Smooth muscle cell (in vitro differentiated cells): ENCODE data around the gene TGM3. TPM values are rescaled to one million over a fixed set of nuclear protein-coding genes. Genes with fewer than 3 reads are reported as not detected.

Source experiments
- DNase-seq: peaks from one replicate; lab custom pipeline; 2025; ENCODE audit not compliant: unreplicated experiment; lab: John Stamatoyannopoulos, UW
- H2AFZ ChIP-seq: fragments of 200-600 bp; sonication (generic); 2 replicates; pipeline ENCODE4 v1.6.0; 2016; ENCODE audit warnings: antibody characterized with exemption, low read depth, mild to moderate bottlenecking
- H3F3A ChIP-seq: fragments of 200-600 bp; sonication (generic); 2 replicates; pipeline ENCODE4 v1.6.0; 2017; ENCODE audit warnings: antibody characterized with exemption, low read depth
- H3K27ac ChIP-seq: fragments of 200-600 bp; sonication (generic); 2 replicates; pipeline ENCODE4 v1.5.1; 2016; ENCODE audit warnings: low read depth, mild to moderate bottlenecking
- H3K27me3 ChIP-seq: fragments of 200-600 bp; sonication (generic); 2 replicates; pipeline ENCODE4 v1.6.1; 2016; ENCODE audit warnings: low read depth, mild to moderate bottlenecking
- H3K36me3 ChIP-seq: fragments of 200-600 bp; sonication (generic); 2 replicates; pipeline ENCODE4 v1.5.1; 2016; ENCODE audit warnings: low read depth
- H3K4me1 ChIP-seq: fragments of 200-600 bp; sonication (generic); 2 replicates; pipeline ENCODE4 v1.5.1; 2016; ENCODE audit warnings: low read depth
- H3K4me2 ChIP-seq: fragments of 200-600 bp; sonication (generic); 2 replicates; pipeline ENCODE4 v1.6.0; 2016; ENCODE audit warnings: mild to moderate bottlenecking
- H3K4me3 ChIP-seq: fragments of 200-600 bp; sonication (generic); 2 replicates; pipeline ENCODE4 v1.5.1; 2016; ENCODE audit warnings: mild to moderate bottlenecking
- H3K79me2 ChIP-seq: fragments of 200-600 bp; sonication (generic); 2 replicates; pipeline ENCODE4 v1.6.0; 2016; ENCODE audit warnings: low read depth, mild to moderate bottlenecking
- H3K9ac ChIP-seq: fragments of 200-600 bp; sonication (generic); 2 replicates; pipeline ENCODE4 v1.6.0; 2016; ENCODE audit warnings: low read depth
- H3K9me3 ChIP-seq: fragments of 200-600 bp; sonication (generic); replicated peaks from 2 replicates; pipeline ENCODE4 v1.5.1; 2016; ENCODE audit warnings: low read depth
- H4K20me1 ChIP-seq: fragments of 200-600 bp; sonication (generic); 2 replicates; pipeline ENCODE4 v1.6.0; 2016; ENCODE audit warnings: low read depth
- CTCF ChIP-seq: fragments of 200-600 bp; sonication (generic); IDR thresholded peaks from 2 replicates; pipeline ENCODE4 v1.5.1; 2017; ENCODE audit warnings: borderline replicate concordance, mild to moderate bottlenecking, antibody characterized with exemption; ENCODE audit not compliant: insufficient read depth, poor library complexity, severe bottlenecking
- WGBS: methylation state at CpG from one replicate; pipeline ENCODE4 v1.1.7; 2016; ENCODE audit warnings: low lambda C conversion rate; 5-methylcytosine and 5-hydroxymethylcytosine counted together
- polyA plus RNA-seq: library from polyadenylated mRNA; unstranded; fragments of >200 nt; fragmentation: Nextera tagmentation; extraction: Ambion mirVana; gene quantifications from 2 replicates; pipeline ENCODE4 v1.2.1, GENCODE V29; 2016
- total RNA-seq: library from RNA; depleted of rRNA; stranded (reverse); fragments of >200 nt; gene quantifications from 2 replicates; pipeline ENCODE4 v1.2.3, GENCODE V29; 2014

The TGM3 gene
- total and polyA plus RNA-seq, 2 experiments from 2014 or later, result 0.43 to 0.54 TPM

- Histone ChIP-seq H3K36me3 (no peaks in the 10 kb centered on the region), H3K27me3 (no peaks in the 10 kb centered on the region), H3K27ac (peak overlapping the region; percentile 91), H2AFZ (no peak overlapping the region), H3K79me2 (no peaks in the 10 kb centered on the region), H4K20me1 (no peaks in the 10 kb centered on the region), H3K9me3 (no peaks in the 10 kb centered on the region), H3K9ac (no peak overlapping the region), H3K4me2 (peak overlapping the region; percentile 28), H3F3A (peaks cover 14% of the 10 kb centered on the region), H3K4me1 (peaks cover 3% of the 10 kb centered on the region), H3K4me3 (no peak overlapping the region)
- whole genome bisulfite sequencing, result 13% methylated on average over 5 of the region's 5 CpGs
- no peak for DNase-seq
- no peak for TF ChIP-seq CTCF
Observed at GRCh38 chr20:2385026-2385425, 89.2 kb downstream of the TGM3 start.

GRCh38 chr20:2385496-2385895 lies 89.7 kb downstream of the TGM3 start:
- peak overlapping the region; percentile 28 for H3K4me2 ChIP-seq
- H3K9me3 ChIP-seq, result no peaks in the 10 kb centered on the region
- H2AFZ ChIP-seq, result no peak overlapping the region
- H3K79me2 ChIP-seq, result no peaks in the 10 kb centered on the region
- DNase-seq, result no peak
- no peak overlapping the region for H3K4me3 ChIP-seq
- H3K4me1 ChIP-seq, result peaks cover 3% of the 10 kb centered on the region
- H3F3A ChIP-seq, result peaks cover 14% of the 10 kb centered on the region
- H3K27ac ChIP-seq, result peak overlapping the region; percentile 91
- H3K27me3 ChIP-seq, result no peaks in the 10 kb centered on the region
- H3K9ac ChIP-seq, result peak overlapping the region; percentile 13
- WGBS, result 8% methylated on average over 6 of the region's 6 CpGs
- H4K20me1 ChIP-seq, result no peaks in the 10 kb centered on the region
- no peaks in the 10 kb centered on the region for H3K36me3 ChIP-seq
- no peak for TF ChIP-seq CTCF

GRCh38 chr20:2386516-2387179 lies 90.8 kb downstream of the TGM3 start:
- Histone ChIP-seq H2AFZ (peak overlapping the region; percentile 8), H3K27ac (peak overlapping the region; percentile 91), H3K36me3 (no peaks in the 10 kb centered on the region), H3K9me3 (no peaks in the 10 kb centered on the region), H3F3A (peaks cover 14% of the 10 kb centered on the region), H3K4me1 (peaks cover 3% of the 10 kb centered on the region), H3K4me2 (peak overlapping the region; percentile 47), H3K27me3 (no peaks in the 10 kb centered on the region), H3K79me2 (no peaks in the 10 kb centered on the region), H4K20me1 (no peaks in the 10 kb centered on the region), H3K4me3 (no peak overlapping the region), H3K9ac (peak overlapping the region; percentile 68)
- 8% methylated on average over 5 of the region's 5 CpGs for WGBS
- no peak for DNase-seq
- no peak for TF ChIP-seq CTCF

GRCh38 chr20:2387180-2387577 lies 91.4 kb downstream of the TGM3 start:
- peaks cover 14% of the 10 kb centered on the region for H3F3A ChIP-seq
- H3K27me3 ChIP-seq, result no peaks in the 10 kb centered on the region
- WGBS, result 44% methylated on average over 2 of the region's 2 CpGs
- peak overlapping the region; percentile 68 for H3K9ac ChIP-seq
- no peak for DNase-seq
- H3K4me2 ChIP-seq, result peak overlapping the region; percentile 47
- peak overlapping the region; percentile 8 for H2AFZ ChIP-seq
- no peaks in the 10 kb centered on the region for H3K79me2 ChIP-seq
- H4K20me1 ChIP-seq, result no peaks in the 10 kb centered on the region
- no peaks in the 10 kb centered on the region for H3K9me3 ChIP-seq
- H3K36me3 ChIP-seq, result no peaks in the 10 kb centered on the region
- H3K4me3 ChIP-seq, result no peak overlapping the region
- H3K27ac ChIP-seq, result peak overlapping the region; percentile 91
- peaks cover 3% of the 10 kb centered on the region for H3K4me1 ChIP-seq
- peak; percentile 69 for TF ChIP-seq CTCF
